Measurements from ENCODE around the gene HSDL1.

The HSDL1 gene

DNA sequence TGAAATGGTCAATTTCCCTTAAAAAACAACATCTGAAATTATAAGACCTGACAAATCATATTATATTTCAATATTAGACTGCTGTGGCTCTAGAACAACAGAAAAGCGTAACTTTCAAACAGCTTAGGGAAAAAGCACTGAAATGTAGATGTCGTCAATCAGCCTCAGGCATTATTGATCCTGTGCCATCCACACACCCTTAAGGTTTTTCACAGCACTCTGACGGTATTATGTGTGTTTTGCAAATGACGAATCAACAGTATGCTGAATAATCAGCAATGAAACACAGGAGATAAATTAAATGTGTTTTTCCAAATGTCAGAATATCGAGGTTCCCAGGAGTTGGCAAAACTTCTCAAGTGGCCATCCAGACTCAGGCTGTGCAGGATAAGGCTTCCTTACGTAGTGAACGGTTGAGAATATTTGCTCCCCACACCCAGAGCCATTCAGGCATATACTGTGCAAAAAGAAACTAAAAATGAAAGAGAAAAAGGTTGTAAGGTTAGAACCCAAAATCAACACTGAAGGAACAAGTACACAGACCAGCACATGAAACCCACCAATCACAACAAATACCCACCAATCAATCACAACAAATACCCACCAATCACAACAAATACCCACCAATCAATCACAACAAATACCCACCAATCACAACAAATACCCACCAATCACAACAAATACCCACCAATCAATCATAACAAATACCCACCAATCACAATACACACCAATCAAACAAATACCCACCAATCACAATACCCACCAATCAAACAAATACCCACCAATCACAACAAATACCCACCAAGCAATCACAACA is 20.5 kb downstream of the HSDL1 start:
- Histone ChIP-seq H2BK5ac (ENCODE audit: low read depth, low read length, poor library complexity) (no peak overlapping the region), H2AFZ (ENCODE audit: insufficient read depth, low read length, poor library complexity) (no peak overlapping the region), H3K36me3 (ENCODE audit: control insufficient read depth in 1 of 2, insufficient read depth in 2 of 2, low read length in 2 of 2) (peaks cover 8 to 17% of the 10 kb centered on the region in 2 experiments), H3K4me3 (ENCODE audit: low read depth, low read length) (no peak overlapping the region), H3K79me2 (ENCODE audit: control insufficient read depth, insufficient read depth, low read length, poor library complexity) (no peaks in the 10 kb centered on the region), H3K4me1 (ENCODE audit: control insufficient read depth in 1 of 2, insufficient read depth in 2 of 2, low read length in 2 of 2) (no peaks in the 10 kb centered on the region), H3K27me3 (ENCODE audit: insufficient read depth, low read length) (no peaks in the 10 kb centered on the region), H3K4ac (ENCODE audit: low read depth, low read length) (no peak overlapping the region), H3K27ac (ENCODE audit: low read depth, low read length) (no peak overlapping the region), H3K79me1 (ENCODE audit: low read length) (no peaks in the 10 kb centered on the region), H3K4me2 (ENCODE audit: low read length) (no peak overlapping the region), H4K91ac (ENCODE audit: low read depth, low read length) (no peak overlapping the region), H2AK5ac (ENCODE audit: low read length) (no peak overlapping the region), H2BK120ac (ENCODE audit: insufficient read depth, low read length, poor library complexity) (no peak overlapping the region), H3K14ac (ENCODE audit: low read length) (no peak overlapping the region), H2BK12ac (ENCODE audit: low read length) (no peak overlapping the region), H3K9ac (ENCODE audit: low read length) (no peak overlapping the region), H4K12ac (ENCODE audit: low read depth, low read length) (no peak overlapping the region), H3K9me3 (ENCODE audit: insufficient read depth, low read depth, low read length) (no peaks in the 10 kb centered on the region), H3K23ac (ENCODE audit: low read length) (no peak overlapping the region), H3K18ac (ENCODE audit: low read length) (no peak overlapping the region), H4K8ac (ENCODE audit: low read depth, low read length) (no peak overlapping the region)
- DNase-seq = no peak
- WGBS (ENCODE audit: extremely low coverage, insufficient coverage, insufficient read length) = no CpG with 5 or more reads among the region's 7 CpGs

DNA sequence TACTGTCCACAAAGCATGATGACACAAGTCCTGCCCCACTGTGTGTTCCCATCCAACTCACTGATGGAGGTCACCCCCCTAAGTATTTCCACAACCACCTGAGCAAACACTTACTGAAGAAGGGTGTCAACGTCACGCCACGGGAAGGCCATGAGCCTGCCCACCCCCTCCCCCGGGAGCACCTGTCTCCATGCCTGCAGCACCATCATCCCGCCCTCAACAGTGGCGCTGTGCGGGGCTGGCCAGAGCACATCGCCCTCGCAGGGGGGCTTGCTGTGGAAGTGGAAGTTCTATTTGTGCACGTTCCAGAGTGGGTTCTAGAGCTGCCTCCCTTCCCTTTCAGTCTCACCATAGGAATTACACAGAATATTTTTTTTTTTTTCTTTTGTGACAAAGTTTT is 24.0 kb downstream of the HSDL1 start:
- Histone ChIP-seq H2AFZ (ENCODE audit: insufficient read depth, low read length, poor library complexity) (no peak overlapping the region), H4K12ac (ENCODE audit: low read depth, low read length) (no peak overlapping the region), H3K9me3 (ENCODE audit: insufficient read depth, low read depth, low read length) (no peaks in the 10 kb centered on the region), H2BK120ac (ENCODE audit: insufficient read depth, low read length, poor library complexity) (no peak overlapping the region), H3K4me1 (ENCODE audit: control insufficient read depth in 1 of 2, insufficient read depth in 2 of 2, low read length in 2 of 2) (peaks cover 2 to 4% of the 10 kb centered on the region in 2 experiments), H3K27ac (ENCODE audit: low read depth, low read length) (no peak overlapping the region), H3K18ac (ENCODE audit: low read length) (no peak overlapping the region), H2BK12ac (ENCODE audit: low read length) (no peak overlapping the region), H3K79me2 (ENCODE audit: control insufficient read depth, insufficient read depth, low read length, poor library complexity) (peaks cover 8% of the 10 kb centered on the region), H3K4me2 (ENCODE audit: low read length) (no peak overlapping the region), H3K36me3 (ENCODE audit: control insufficient read depth in 1 of 2, insufficient read depth in 2 of 2, low read length in 2 of 2) (peaks cover 0 to 9% of the 10 kb centered on the region in 2 experiments), H3K79me1 (ENCODE audit: low read length) (peaks cover 11% of the 10 kb centered on the region), H4K91ac (ENCODE audit: low read depth, low read length) (no peak overlapping the region), H2BK5ac (ENCODE audit: low read depth, low read length, poor library complexity) (no peak overlapping the region), H4K8ac (ENCODE audit: low read depth, low read length) (no peak overlapping the region), H3K4ac (ENCODE audit: low read depth, low read length) (no peak overlapping the region), H3K27me3 (ENCODE audit: insufficient read depth, low read length) (no peaks in the 10 kb centered on the region), H2AK5ac (ENCODE audit: low read length) (no peak overlapping the region), H3K23ac (ENCODE audit: low read length) (no peak overlapping the region), H3K4me3 (ENCODE audit: low read depth, low read length) (no peak overlapping the region), H3K14ac (ENCODE audit: low read length) (no peak overlapping the region), H3K9ac (ENCODE audit: low read length) (no peak overlapping the region)
- no peak for DNase-seq
- WGBS (ENCODE audit: extremely low coverage, insufficient coverage, insufficient read length) = no CpG with 5 or more reads among the region's 10 CpGs

DNA sequence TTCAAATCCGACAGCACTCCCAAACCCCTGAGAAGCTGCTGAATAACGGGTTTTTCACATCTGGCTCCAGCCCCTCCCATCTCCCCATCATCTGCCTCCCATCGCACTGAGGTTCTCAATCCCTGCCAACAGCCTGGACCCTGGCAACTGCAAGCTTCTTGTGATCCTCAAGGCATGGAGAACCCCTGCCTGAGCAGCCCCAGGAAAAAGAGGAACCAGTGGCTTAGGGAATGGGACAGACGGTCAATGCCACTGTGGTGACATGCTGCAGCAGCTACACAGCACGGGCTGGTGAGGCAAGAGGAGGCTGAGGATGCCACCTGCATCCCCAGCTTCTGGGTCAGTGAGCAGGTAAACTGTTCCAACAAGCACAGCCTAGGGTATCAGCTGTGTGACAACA is 25.0 kb downstream of the HSDL1 start:
- Histone ChIP-seq H3K4ac (ENCODE audit: low read depth, low read length) (no peak overlapping the region), H4K12ac (ENCODE audit: low read depth, low read length) (no peak overlapping the region), H3K27me3 (ENCODE audit: insufficient read depth, low read length) (no peaks in the 10 kb centered on the region), H2BK12ac (ENCODE audit: low read length) (no peak overlapping the region), H3K9me3 (ENCODE audit: insufficient read depth, low read depth, low read length) (no peaks in the 10 kb centered on the region), H3K23ac (ENCODE audit: low read length) (no peak overlapping the region), H3K79me1 (ENCODE audit: low read length) (peaks cover 11% of the 10 kb centered on the region), H3K4me2 (ENCODE audit: low read length) (no peak overlapping the region), H3K36me3 (ENCODE audit: control insufficient read depth in 1 of 2, insufficient read depth in 2 of 2, low read length in 2 of 2) (peaks cover 0 to 9% of the 10 kb centered on the region in 2 experiments), H4K91ac (ENCODE audit: low read depth, low read length) (no peak overlapping the region), H3K27ac (ENCODE audit: low read depth, low read length) (no peak overlapping the region), H2AK5ac (ENCODE audit: low read length) (no peak overlapping the region), H4K8ac (ENCODE audit: low read depth, low read length) (no peak overlapping the region), H3K9ac (ENCODE audit: low read length) (no peak overlapping the region), H3K4me3 (ENCODE audit: low read depth, low read length) (no peak overlapping the region), H3K79me2 (ENCODE audit: control insufficient read depth, insufficient read depth, low read length, poor library complexity) (peaks cover 8% of the 10 kb centered on the region), H3K4me1 (ENCODE audit: control insufficient read depth in 1 of 2, insufficient read depth in 2 of 2, low read length in 2 of 2) (peaks cover 2 to 4% of the 10 kb centered on the region in 2 experiments), H2BK5ac (ENCODE audit: low read depth, low read length, poor library complexity) (no peak overlapping the region), H3K18ac (ENCODE audit: low read length) (no peak overlapping the region), H3K14ac (ENCODE audit: low read length) (no peak overlapping the region), H2AFZ (ENCODE audit: insufficient read depth, low read length, poor library complexity) (no peak overlapping the region), H2BK120ac (ENCODE audit: insufficient read depth, low read length, poor library complexity) (no peak overlapping the region)
- no CpG with 5 or more reads among the region's 5 CpGs for WGBS (ENCODE audit: extremely low coverage, insufficient coverage, insufficient read length)
- DNase-seq = no peak

DNA sequence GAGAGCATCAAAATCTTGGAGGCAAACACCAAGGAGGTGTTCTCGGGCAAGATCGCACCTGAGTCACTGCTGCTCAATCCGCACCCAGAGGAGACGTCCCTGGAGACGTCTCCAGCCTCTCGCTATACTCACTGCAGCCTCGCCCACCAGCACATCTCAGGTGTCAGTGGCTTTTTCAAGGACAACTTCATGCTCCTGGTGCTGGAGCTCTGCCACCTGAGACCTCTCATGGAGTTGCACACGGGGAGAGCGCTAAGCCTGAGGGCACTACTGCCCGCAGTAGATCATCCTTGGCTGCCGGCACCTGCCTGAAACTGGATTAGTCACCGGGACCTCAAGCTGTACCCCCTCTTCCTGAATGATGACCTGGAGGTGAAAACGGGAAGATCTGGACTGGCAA is 25.6 kb downstream of the HSDL1 start:
- no peaks in the 10 kb centered on the region for H3K27me3 ChIP-seq (ENCODE audit: insufficient read depth, low read length)
- H3K4me1 ChIP-seq (ENCODE audit: control insufficient read depth in 1 of 2, insufficient read depth in 2 of 2, low read length in 2 of 2) = peaks cover 2 to 4% of the 10 kb centered on the region in 2 experiments
- no peak overlapping the region for H3K4me3 ChIP-seq (ENCODE audit: low read depth, low read length)
- H2BK120ac ChIP-seq (ENCODE audit: insufficient read depth, low read length, poor library complexity) = no peak overlapping the region
- no peak overlapping the region for H3K9ac ChIP-seq (ENCODE audit: low read length)
- H4K8ac ChIP-seq (ENCODE audit: low read depth, low read length) = no peak overlapping the region
- H3K79me1 ChIP-seq (ENCODE audit: low read length) = peaks cover 11% of the 10 kb centered on the region
- no peak overlapping the region for H3K4ac ChIP-seq (ENCODE audit: low read depth, low read length)
- no peak overlapping the region for H3K27ac ChIP-seq (ENCODE audit: low read depth, low read length)
- no peak overlapping the region for H3K14ac ChIP-seq (ENCODE audit: low read length)
- no peak overlapping the region for H2AK5ac ChIP-seq (ENCODE audit: low read length)
- H3K9me3 ChIP-seq (ENCODE audit: insufficient read depth, low read depth, low read length) = no peaks in the 10 kb centered on the region
- peaks cover 0 to 8% of the 10 kb centered on the region in 2 experiments for H3K36me3 ChIP-seq (ENCODE audit: control insufficient read depth in 1 of 2, insufficient read depth in 2 of 2, low read length in 2 of 2)
- peaks cover 10% of the 10 kb centered on the region for H3K79me2 ChIP-seq (ENCODE audit: control insufficient read depth, insufficient read depth, low read length, poor library complexity)
- H2BK5ac ChIP-seq (ENCODE audit: low read depth, low read length, poor library complexity) = no peak overlapping the region
- WGBS (ENCODE audit: extremely low coverage, insufficient coverage, insufficient read length) = no CpG with 5 or more reads among the region's 13 CpGs
- peak in 1 of 2 donors; percentile 7 for DNase-seq
- no peak overlapping the region for H3K4me2 ChIP-seq (ENCODE audit: low read length)
- no peak overlapping the region for H2BK12ac ChIP-seq (ENCODE audit: low read length)
- no peak overlapping the region for H3K18ac ChIP-seq (ENCODE audit: low read length)
- H4K91ac ChIP-seq (ENCODE audit: low read depth, low read length) = no peak overlapping the region
- no peak overlapping the region for H2AFZ ChIP-seq (ENCODE audit: insufficient read depth, low read length, poor library complexity)
- H4K12ac ChIP-seq (ENCODE audit: low read depth, low read length) = no peak overlapping the region
- H3K23ac ChIP-seq (ENCODE audit: low read length) = no peak overlapping the region

All from trophoblast cell (in vitro differentiated cells and primary cell).